GM23338 (cell line): ENCODE data around the gene RALY. TPM values are rescaled to one million over a fixed set of nuclear protein-coding genes. Genes with fewer than 3 reads are reported as not detected.

Source experiments
- ATAC-seq: fragments of 200-7000 bp; cut with Tn5 transposase; 3 replicates; pipeline ENCODE4 v1.9.1; 2020
- DNase-seq: peaks from one replicate; pipeline ENCODE4 v3.0.0-alpha.2; 2015; ENCODE audit warnings: low spot score
- H2AFZ ChIP-seq: fragments of 200-600 bp; sonication (generic); 2 replicates; pipeline ENCODE4 v1.8.0; 2016; ENCODE audit warnings: antibody characterized with exemption, mild to moderate bottlenecking, moderate library complexity
- H3F3A ChIP-seq: fragments of 200-600 bp; sonication (generic); replicated peaks from 2 replicates; pipeline ENCODE4 v1.8.0; 2017; ENCODE audit warnings: antibody characterized with exemption, mixed run types, low read depth
- H3K27ac ChIP-seq: fragments of 200-600 bp; sonication (generic); 2 replicates; pipeline ENCODE4 v1.6.1; 2016; ENCODE audit warnings: low read depth
- H3K27me3 ChIP-seq: fragments of 200-600 bp; sonication (generic); 2 replicates; pipeline ENCODE4 v1.8.0; 2016; ENCODE audit warnings: mild to moderate bottlenecking, mixed run types, moderate library complexity; ENCODE audit not compliant: insufficient read depth
- H3K36me3 ChIP-seq: fragments of 200-600 bp; sonication (generic); 2 replicates; pipeline ENCODE4 v1.8.0; 2016; ENCODE audit warnings: mild to moderate bottlenecking; ENCODE audit not compliant: insufficient read depth
- H3K4me1 ChIP-seq: fragments of 200-600 bp; sonication (generic); 2 replicates; pipeline ENCODE4 v1.8.0; 2016; ENCODE audit warnings: mild to moderate bottlenecking, moderate library complexity; ENCODE audit not compliant: insufficient read depth
- H3K4me2 ChIP-seq: fragments of 200-600 bp; sonication (generic); 2 replicates; pipeline ENCODE4 v1.7.1; 2017; ENCODE audit warnings: mixed run types
- H3K4me3 ChIP-seq: fragments of 200-600 bp; sonication (generic); 2 replicates; pipeline ENCODE4 v1.6.1; 2016; ENCODE audit warnings: mixed run types
- H3K79me2 ChIP-seq: fragments of 200-600 bp; sonication (generic); replicated peaks from 2 replicates; pipeline ENCODE4 v1.8.0; 2017; ENCODE audit warnings: mild to moderate bottlenecking; ENCODE audit not compliant: insufficient read depth
- H3K9me2 ChIP-seq: fragments of 200-600 bp; sonication (generic); 2 replicates; pipeline ENCODE4 v1.8.0; 2017; ENCODE audit not compliant: insufficient read depth
- H4K20me1 ChIP-seq: fragments of 200-600 bp; sonication (generic); replicated peaks from 2 replicates; pipeline ENCODE4 v1.8.0; 2017; ENCODE audit warnings: mild to moderate bottlenecking; ENCODE audit not compliant: insufficient read depth
- H3K27ac Mint-ChIP-seq: 2 replicates; pipeline ENCODE4 v1.8.0; 2020; ENCODE audit warnings: inconsistent platforms, mild to moderate bottlenecking, moderate library complexity, mixed read lengths
- H3K27me3 Mint-ChIP-seq: 3 replicates; pipeline ENCODE4 v1.8.0; 2022; ENCODE audit warnings: low read depth, mild to moderate bottlenecking, moderate library complexity, mixed read lengths, inconsistent platforms; ENCODE audit not compliant: insufficient read depth, poor library complexity
- H3K36me3 Mint-ChIP-seq: 3 replicates; pipeline ENCODE4 v1.8.0; 2021; ENCODE audit warnings: low read depth, mild to moderate bottlenecking, inconsistent platforms, moderate library complexity, mixed read lengths
- H3K4me1 Mint-ChIP-seq: 3 replicates; pipeline ENCODE4 v1.8.0; 2020; ENCODE audit warnings: mild to moderate bottlenecking, inconsistent platforms, mixed read lengths
- H3K4me3 Mint-ChIP-seq: 3 replicates; pipeline ENCODE4 v1.8.0; 2021; ENCODE audit warnings: moderate library complexity, mild to moderate bottlenecking, inconsistent platforms, mixed read lengths
- H3K9me3 Mint-ChIP-seq: 3 replicates; pipeline ENCODE4 v1.8.0; 2020; ENCODE audit warnings: moderate library complexity, mild to moderate bottlenecking, inconsistent platforms, mixed read lengths
- CREB1 ChIP-seq: fragments of 250-450 bp; sonication (Bioruptor Pico); IDR thresholded peaks from 2 replicates; pipeline ENCODE4 v1.5.0; 2020; ENCODE audit warnings: low read depth, mild to moderate bottlenecking, moderate library complexity
- CTCF ChIP-seq, 2 experiments: fragments of 200-600 bp in 1 of 2; sonication (generic) in 1 of 2; conservative IDR thresholded peaks; 2 replicates each; pipeline versions ENCODE4 v1.5.1 to v1.6.1; 2016 to 2017; ENCODE audit warnings: antibody characterized with exemption in 2 of 2, low read depth in 2 of 2, mild to moderate bottlenecking in 2 of 2, moderate library complexity in 1 of 2
- ETS1 ChIP-seq: IDR thresholded peaks from 2 replicates; pipeline ENCODE4 v1.6.1; 2016; ENCODE audit warnings: antibody characterized with exemption
- EZH2 ChIP-seq: fragments of 200-600 bp; sonication (generic); IDR thresholded peaks from one replicate; pipeline ENCODE4 v1.8.0; 2017; ENCODE audit warnings: antibody characterized with exemption, mild to moderate bottlenecking, low read depth; ENCODE audit not compliant: unreplicated experiment
- EZH2phosphoT487 ChIP-seq: fragments of 200-600 bp; sonication (generic); IDR thresholded peaks from one replicate; pipeline ENCODE4 v1.8.1; 2018; ENCODE audit warnings: antibody characterized with exemption; ENCODE audit not compliant: unreplicated experiment
- NANOG ChIP-seq: IDR thresholded peaks from 2 replicates; pipeline ENCODE4 v1.6.1; 2016; ENCODE audit warnings: antibody characterized with exemption, borderline replicate concordance
- ZNF331 ChIP-seq: fragments of 250-450 bp; sonication (Bioruptor Pico); IDR thresholded peaks from 2 replicates; pipeline ENCODE4 v1.5.0; 2020; ENCODE audit warnings: low read depth, mild to moderate bottlenecking, moderate library complexity
- ZNF462 ChIP-seq: fragments of 250-450 bp; sonication (Bioruptor Pico); IDR thresholded peaks from 2 replicates; pipeline ENCODE4 v1.5.0; 2020; ENCODE audit warnings: mild to moderate bottlenecking, moderate library complexity
- polyA plus RNA-seq: library from polyadenylated mRNA; unstranded; fragments of >200 nt; fragmentation: Nextera tagmentation; extraction: Ambion mirVana; gene quantifications from 2 replicates; pipeline ENCODE4 v1.2.1, GENCODE V29; 2016
- total RNA-seq: library from RNA; depleted of rRNA; stranded (reverse); fragments of >200 nt; shearing (Covaris generic); gene quantifications from 2 replicates; pipeline ENCODE4 v1.2.3, GENCODE V29; 2014

Gene RALY
- total and polyA plus RNA-seq, 2 experiments from 2014 or later = 144 to 167 TPM

- Mint-ChIP-seq H3K27me3 (no peaks in the 10 kb centered on the region), H3K4me1 (peaks cover 61% of the 10 kb centered on the region), H3K36me3 (peaks cover 6% of the 10 kb centered on the region; the same call in 2 of the 3 replicates), H3K4me3 (no peak overlapping the region), H3K9me3 (no peaks in the 10 kb centered on the region; the same call in 2 of the 3 replicates), H3K27ac (no peak overlapping the region)
- Histone ChIP-seq H3K27me3 (no peaks in the 10 kb centered on the region), H4K20me1 (peaks cover 35% of the 10 kb centered on the region), H3K27ac (no peak overlapping the region), H3K4me3 (no peak overlapping the region), H3K36me3 (no peaks in the 10 kb centered on the region; the same call in 1 of the 2 replicates), H3K4me2 (no peak overlapping the region; the same call in 1 of the 2 replicates), H2AFZ (no peak overlapping the region), H3F3A (no peaks in the 10 kb centered on the region), H3K79me2 (peaks cover 99% of the 10 kb centered on the region), H3K9me2 (no peaks in the 10 kb centered on the region), H3K4me1 (peaks cover 62% of the 10 kb centered on the region)
- no peak for DNase-seq
- peak; percentile 38 for ATAC-seq
- TF ChIP-seq EZH2phosphoT487 (no peak), ZNF331 (CRISPR knock-in tag) (no peak), ETS1 (no peak), CTCF (conservative IDR thresholded peaks at IDR 0.05; ENCODE audit: low read depth in 2 of 2) (no peak), CREB1 (CRISPR knock-in tag) (no peak), NANOG (no peak), EZH2 (no peak)
Observed at GRCh38 chr20:34016736-34017135, 23.0 kb downstream of the RALY start.

- peaks cover 6% of the 10 kb centered on the region; the same call in 2 of the 3 replicates for H3K36me3 Mint-ChIP-seq
- ATAC-seq (no peak), DNase-seq (no peak)
- Histone ChIP-seq H3K9me2 (no peaks in the 10 kb centered on the region), H3K27ac (no peak overlapping the region), H3K79me2 (peaks cover 99% of the 10 kb centered on the region), H3F3A (no peaks in the 10 kb centered on the region), H3K27me3 (no peaks in the 10 kb centered on the region), H3K4me3 (no peak overlapping the region), H3K36me3 (no peaks in the 10 kb centered on the region; the same call in 1 of the 2 replicates), H2AFZ (no peak overlapping the region), H4K20me1 (peaks cover 39% of the 10 kb centered on the region), H3K4me1 (peaks cover 54% of the 10 kb centered on the region), H3K4me2 (no peak overlapping the region)
- H3K9me3 Mint-ChIP-seq = no peaks in the 10 kb centered on the region
- H3K27ac Mint-ChIP-seq = no peak overlapping the region; the same call in 1 of the 2 replicates
- H3K4me3 Mint-ChIP-seq = no peak overlapping the region
- peaks cover 54% of the 10 kb centered on the region for H3K4me1 Mint-ChIP-seq
- H3K27me3 Mint-ChIP-seq = peaks cover 3% of the 10 kb centered on the region
- no peak for TF ChIP-seq ZNF462
- no peak for TF ChIP-seq CREB1 (CRISPR knock-in tag)
- no peak for TF ChIP-seq CTCF (conservative IDR thresholded peaks at IDR 0.05; ENCODE audit: low read depth in 2 of 2)
Observed at GRCh38 chr20:34017610-34018009, 23.9 kb downstream of the RALY start.
